ENCODE measurements around the gene ATAD1.

DNA sequence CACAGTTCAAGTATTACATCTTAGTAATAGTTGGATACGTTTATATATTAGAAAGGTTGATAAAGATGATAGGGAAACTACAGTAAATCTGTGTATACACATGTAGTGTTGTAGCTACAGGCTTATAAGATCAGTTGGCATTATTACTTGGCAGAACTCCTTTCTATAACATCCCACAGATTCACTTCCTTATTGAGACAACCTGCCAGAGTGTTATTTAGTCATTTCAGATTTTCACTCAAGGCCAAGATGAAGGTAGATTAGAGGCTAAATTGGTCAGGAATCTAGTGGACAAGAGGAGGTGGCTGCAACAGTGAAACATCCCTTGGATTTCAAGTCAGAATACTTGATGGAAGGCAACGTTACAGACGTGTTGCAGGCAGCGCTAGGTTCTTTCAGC, 95.3 kb downstream of the ATAD1 start:
- TF ChIP-seq, protein P1, sequence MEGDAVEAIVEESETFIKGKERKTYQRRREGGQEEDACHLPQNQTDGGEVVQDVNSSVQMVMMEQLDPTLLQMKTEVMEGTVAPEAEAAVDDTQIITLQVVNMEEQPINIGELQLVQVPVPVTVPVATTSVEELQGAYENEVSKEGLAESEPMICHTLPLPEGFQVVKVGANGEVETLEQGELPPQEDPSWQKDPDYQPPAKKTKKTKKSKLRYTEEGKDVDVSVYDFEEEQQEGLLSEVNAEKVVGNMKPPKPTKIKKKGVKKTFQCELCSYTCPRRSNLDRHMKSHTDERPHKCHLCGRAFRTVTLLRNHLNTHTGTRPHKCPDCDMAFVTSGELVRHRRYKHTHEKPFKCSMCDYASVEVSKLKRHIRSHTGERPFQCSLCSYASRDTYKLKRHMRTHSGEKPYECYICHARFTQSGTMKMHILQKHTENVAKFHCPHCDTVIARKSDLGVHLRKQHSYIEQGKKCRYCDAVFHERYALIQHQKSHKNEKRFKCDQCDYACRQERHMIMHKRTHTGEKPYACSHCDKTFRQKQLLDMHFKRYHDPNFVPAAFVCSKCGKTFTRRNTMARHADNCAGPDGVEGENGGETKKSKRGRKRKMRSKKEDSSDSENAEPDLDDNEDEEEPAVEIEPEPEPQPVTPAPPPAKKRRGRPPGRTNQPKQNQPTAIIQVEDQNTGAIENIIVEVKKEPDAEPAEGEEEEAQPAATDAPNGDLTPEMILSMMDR (IDR thresholded peaks at IDR 0.05; ENCODE audit: insufficient read depth, low read depth, low read length): no peak
- no peak for TF ChIP-seq EZH2 (IDR thresholded peaks at IDR 0.05; ENCODE audit: insufficient read depth, low read length)

Data from astrocyte (in vitro differentiated cells and primary cell).